Gastroesophageal sphincter (tissue), 3 donors: ENCODE measurements around the gene RNF111.

Experiments used
- CTCF ChIP-seq, 4 experiments: fragments of 200-600 bp in 2 of 4; fragments of 450-650 bp in 2 of 4; sonication (generic) in 1 of 4; IDR thresholded peaks; one replicate each; pipeline ENCODE4 v1.5.1; 2017 to 2019; ENCODE audit warnings: antibody characterized with exemption in 4 of 4, mild to moderate bottlenecking in 2 of 4, moderate library complexity in 2 of 4
- POLR2A ChIP-seq, 2 donors: fragments of 450-650 bp; IDR thresholded peaks; one replicate each; pipeline ENCODE4 v1.6.1; 2017; ENCODE audit warnings: antibody characterized with exemption in 2 of 2, mild to moderate bottlenecking in 2 of 2, moderate library complexity in 1 of 2
- POLR2AphosphoS5 ChIP-seq: sonication (generic); formaldehyde crosslinking; IDR thresholded peaks from one replicate; pipeline ENCODE4 v1.6.1; 2017; ENCODE audit warnings: antibody characterized with exemption

DNA sequence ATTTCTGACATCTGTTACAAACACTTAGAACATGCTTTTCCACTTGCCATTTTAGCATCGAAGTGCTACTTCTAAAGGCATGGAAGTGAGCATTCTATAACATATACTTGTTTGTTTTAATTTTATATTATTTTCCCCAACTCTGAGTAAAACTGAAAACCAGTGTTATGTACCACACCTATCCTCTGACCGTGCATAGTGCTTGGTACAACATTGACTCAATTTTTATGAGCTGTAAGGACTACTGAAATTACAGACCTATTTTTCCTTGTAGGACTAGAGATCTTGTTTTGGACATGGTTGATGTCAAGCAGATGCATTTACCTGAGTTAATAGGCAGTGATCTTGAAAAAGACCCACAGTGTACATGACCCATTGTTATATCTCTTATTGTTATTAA lies 66.0 kb downstream of the RNF111 start:
- TF ChIP-seq POLR2A (IDR thresholded peaks at IDR 0.05), result no peak
- TF ChIP-seq CTCF (IDR thresholded peaks at IDR 0.05), result no peak
- TF ChIP-seq POLR2AphosphoS5, result no peak
